H9 (cell line): ENCODE measurements around the gene PTK7. TPM values are rescaled to one million over a fixed set of nuclear protein-coding genes. Genes with fewer than 3 reads are reported as not detected.
A peak's percentile ranks its signal among the peaks of the same experiment; 100 is the strongest.

Source experiments
- DNase-seq: peaks from one replicate; pipeline ENCODE4 v3.0.0-alpha.2; 2017
- H2AFZ ChIP-seq: one replicate; pipeline ENCODE4 v1.6.1; 2013; ENCODE audit warnings: mild to moderate bottlenecking, low read length, control low read depth, moderate library complexity
- H2AK5ac ChIP-seq: 2 replicates; pipeline ENCODE4 v1.6.1; 2013; ENCODE audit warnings: low read length, control low read depth, mixed read lengths; ENCODE audit not compliant: insufficient read length
- H2BK120ac ChIP-seq: one replicate; pipeline ENCODE4 v1.6.1; 2013; ENCODE audit warnings: low read depth, mild to moderate bottlenecking, low read length, control low read depth, inconsistent platforms; ENCODE audit not compliant: poor library complexity, severe bottlenecking
- H2BK12ac ChIP-seq: 2 replicates; pipeline ENCODE4 v1.6.1; 2013; ENCODE audit warnings: low read length, control low read depth, mixed read lengths, low read depth; ENCODE audit not compliant: insufficient read length
- H2BK15ac ChIP-seq: 2 replicates; pipeline ENCODE4 v1.6.1; 2013; ENCODE audit warnings: low read depth, low read length, control low read depth
- H2BK20ac ChIP-seq: one replicate; pipeline ENCODE4 v1.6.1; 2013; ENCODE audit warnings: low read depth, mild to moderate bottlenecking, low read length, control low read depth, inconsistent platforms; ENCODE audit not compliant: poor library complexity, severe bottlenecking
- H2BK5ac ChIP-seq: 2 replicates; pipeline ENCODE4 v1.6.1; 2013; ENCODE audit warnings: low read length, control low read depth, mixed read lengths; ENCODE audit not compliant: insufficient read length
- H3K14ac ChIP-seq: 2 replicates; pipeline ENCODE4 v1.6.1; 2013; ENCODE audit warnings: low read length, control low read depth; ENCODE audit not compliant: insufficient read depth
- H3K18ac ChIP-seq: 2 replicates; pipeline ENCODE4 v1.6.1; 2013; ENCODE audit warnings: low read depth, mild to moderate bottlenecking, mixed read lengths, low read length, control low read depth; ENCODE audit not compliant: insufficient read length
- H3K23ac ChIP-seq: 2 replicates; pipeline ENCODE4 v1.6.1; 2013; ENCODE audit warnings: low read length, control low read depth, mixed read lengths, low read depth; ENCODE audit not compliant: insufficient read length
- H3K23me2 ChIP-seq: 2 replicates; pipeline ENCODE4 v1.6.1; 2013; ENCODE audit warnings: low read depth, mild to moderate bottlenecking, mixed read lengths, low read length, control low read depth; ENCODE audit not compliant: insufficient read length, poor library complexity, severe bottlenecking
- H3K27ac ChIP-seq: 2 replicates; pipeline ENCODE4 v1.5.1; 2013; ENCODE audit warnings: low read length, control low read depth, mixed read lengths, low read depth; ENCODE audit not compliant: insufficient read length
- H3K27me3 ChIP-seq: 2 replicates; pipeline ENCODE4 v1.6.1; 2013; ENCODE audit warnings: low read length, control low read depth, inconsistent platforms; ENCODE audit not compliant: insufficient read depth
- H3K4ac ChIP-seq: 2 replicates; pipeline ENCODE4 v1.6.1; 2013; ENCODE audit warnings: low read depth, mild to moderate bottlenecking, control low read depth, inconsistent platforms, low read length, moderate library complexity
- H3K4me1 ChIP-seq: 2 replicates; pipeline ENCODE4 v1.6.1; 2013; ENCODE audit warnings: low read length, control low read depth, inconsistent platforms; ENCODE audit not compliant: insufficient read depth
- H3K4me2 ChIP-seq: 2 replicates; pipeline ENCODE4 v1.6.1; 2013; ENCODE audit warnings: low read length, control low read depth, mixed read lengths; ENCODE audit not compliant: insufficient read length, insufficient read depth
- H3K56ac ChIP-seq: 2 replicates; pipeline ENCODE4 v1.6.1; 2013; ENCODE audit warnings: low read depth, mild to moderate bottlenecking, mixed read lengths, low read length, control low read depth; ENCODE audit not compliant: insufficient read length
- H3K79me1 ChIP-seq: 2 replicates; pipeline ENCODE4 v1.6.1; 2013; ENCODE audit warnings: low read depth, mild to moderate bottlenecking, moderate library complexity, low read length, control low read depth, inconsistent platforms; ENCODE audit not compliant: insufficient read depth, poor library complexity, severe bottlenecking
- H3K79me2 ChIP-seq: 2 replicates; pipeline ENCODE4 v1.6.1; 2013; ENCODE audit warnings: low read length, control low read depth, inconsistent platforms; ENCODE audit not compliant: insufficient read depth
- H3K9ac ChIP-seq: 2 replicates; pipeline ENCODE4 v1.6.1; 2013; ENCODE audit warnings: low read length, control low read depth, mixed read lengths; ENCODE audit not compliant: insufficient read length; ENCODE audit errors: extremely low read depth
- H3K9me3 ChIP-seq: one replicate; pipeline ENCODE4 v1.6.1; 2013; ENCODE audit warnings: low read depth, low read length, inconsistent platforms; ENCODE audit not compliant: control insufficient read depth
- H3T11ph ChIP-seq: one replicate; pipeline ENCODE4 v1.6.1; 2013; ENCODE audit warnings: mild to moderate bottlenecking, low read length, control low read depth, inconsistent platforms
- H4K20me1 ChIP-seq: one replicate; pipeline ENCODE4 v1.6.1; 2013; ENCODE audit not compliant: control insufficient read depth, insufficient read length, insufficient read depth
- H4K5ac ChIP-seq: 2 replicates; pipeline ENCODE4 v1.6.1; 2013; ENCODE audit warnings: low read depth, mild to moderate bottlenecking, mixed read lengths, low read length, control low read depth; ENCODE audit not compliant: insufficient read length
- H4K8ac ChIP-seq: replicated peaks from 2 replicates; pipeline ENCODE4 v1.6.1; 2013; ENCODE audit warnings: low read length, control low read depth, mixed read lengths, low read depth; ENCODE audit not compliant: insufficient read length
- H4K91ac ChIP-seq: 2 replicates; pipeline ENCODE4 v1.6.1; 2013; ENCODE audit warnings: low read depth, mild to moderate bottlenecking, moderate library complexity, mixed read lengths, low read length, control low read depth; ENCODE audit not compliant: insufficient read length
- H3K27ac Mint-ChIP-seq, 3 experiments: 2 replicates in 2 of 3; 3 replicates in 1 of 3; pipeline ENCODE4 v1.8.0; 2020 to 2021; ENCODE audit warnings: mixed read lengths in 3 of 3, mild to moderate bottlenecking in 1 of 3, moderate library complexity in 1 of 3
- H3K27me3 Mint-ChIP-seq: 2 replicates; pipeline ENCODE4 v1.8.0; 2021; ENCODE audit warnings: low read depth, mild to moderate bottlenecking, moderate library complexity, mixed read lengths
- H3K36me3 Mint-ChIP-seq, 3 experiments: 2 replicates in 2 of 3; 3 replicates in 1 of 3; pipeline ENCODE4 v1.8.0; 2020 to 2021; ENCODE audit warnings: low read depth in 3 of 3, mixed read lengths in 3 of 3; ENCODE audit not compliant: insufficient read depth in 1 of 3
- H3K4me1 Mint-ChIP-seq, 2 experiments: 2 replicates each; pipeline ENCODE4 v1.8.0; 2020; ENCODE audit warnings: mixed read lengths in 2 of 2
- H3K4me3 Mint-ChIP-seq, 2 experiments: 2 replicates in 1 of 2; 3 replicates in 1 of 2; pipeline ENCODE4 v1.8.0; 2020 to 2021; ENCODE audit warnings: mild to moderate bottlenecking in 2 of 2, mixed read lengths in 2 of 2, moderate library complexity in 1 of 2
- H3K9me3 Mint-ChIP-seq, 2 experiments: 2 replicates in 1 of 2; 3 replicates in 1 of 2; pipeline ENCODE4 v1.8.0; 2020; ENCODE audit warnings: mild to moderate bottlenecking in 2 of 2, mixed read lengths in 2 of 2, moderate library complexity in 1 of 2
- WGBS: extraction: QIAGEN DNeasy Blood & Tissue Kit; methylation state at CpG from one replicate; pipeline ENCODE4 v1.1.7; 2013; ENCODE audit warnings: missing lambda C conversion rate, low lambda C conversion rate, mixed read lengths; ENCODE audit not compliant: insufficient read length; ENCODE audit errors: extremely low coverage; 5-methylcytosine and 5-hydroxymethylcytosine counted together
- total RNA-seq: library from RNA; stranded (reverse); gene quantifications from 2 replicates; pipeline ENCODE4 v1.2.1, GENCODE V29; 2021
- TF ChIP-seq, protein P1 (sequence below): fragments of 200-600 bp; sonication (generic); conservative IDR thresholded peaks from 3 replicates; pipeline ENCODE4 v1.8.0; 2021; ENCODE audit warnings: antibody characterized with exemption, mild to moderate bottlenecking

Gene PTK7
- total RNA-seq, 1 experiment from 2014 or later: 128 TPM

DNA sequence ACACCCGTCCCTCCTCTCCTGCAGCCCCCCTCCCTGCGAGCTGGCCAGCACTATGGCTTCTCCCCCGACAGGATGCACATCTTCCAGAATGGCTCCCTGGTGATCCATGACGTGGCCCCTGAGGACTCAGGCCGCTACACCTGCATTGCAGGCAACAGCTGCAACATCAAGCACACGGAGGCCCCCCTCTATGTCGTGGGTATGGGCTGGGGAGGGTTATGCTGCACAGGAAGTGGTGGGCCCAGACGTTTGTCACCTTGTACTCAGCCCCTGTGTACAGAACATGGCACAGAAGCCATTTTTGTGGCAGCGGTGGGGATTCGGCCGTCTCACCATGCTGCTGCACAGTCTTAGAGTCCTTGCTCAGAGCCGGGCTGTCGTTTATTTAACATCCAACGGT is 66.0 kb downstream of the PTK7 start:
- Histone ChIP-seq H3K4me1 (no peaks in the 10 kb centered on the region), H2BK15ac (no peak overlapping the region), H3K18ac (no peak overlapping the region), H2BK12ac (no peak overlapping the region), H3K23me2 (no peaks in the 10 kb centered on the region), H4K20me1 (no peaks in the 10 kb centered on the region), H3K27me3 (no peaks in the 10 kb centered on the region), H3K79me2 (no peaks in the 10 kb centered on the region), H3K79me1 (no peaks in the 10 kb centered on the region), H4K8ac (no peak overlapping the region), H2BK20ac (no peak overlapping the region), H3K56ac (no peak overlapping the region), H2AK5ac (no peak overlapping the region), H2BK5ac (no peak overlapping the region), H3K23ac (no peak overlapping the region), H4K91ac (no peak overlapping the region), H3K4me2 (no peak overlapping the region), H3K4ac (no peak overlapping the region), H4K5ac (no peak overlapping the region), H2AFZ (no peak overlapping the region), H3K9ac (no peak overlapping the region), H3T11ph (no peak overlapping the region), H3K27ac (no peak overlapping the region), H3K9me3 (no peaks in the 10 kb centered on the region), H2BK120ac (no peak overlapping the region), H3K14ac (no peak overlapping the region)
- TF ChIP-seq, protein P1, sequence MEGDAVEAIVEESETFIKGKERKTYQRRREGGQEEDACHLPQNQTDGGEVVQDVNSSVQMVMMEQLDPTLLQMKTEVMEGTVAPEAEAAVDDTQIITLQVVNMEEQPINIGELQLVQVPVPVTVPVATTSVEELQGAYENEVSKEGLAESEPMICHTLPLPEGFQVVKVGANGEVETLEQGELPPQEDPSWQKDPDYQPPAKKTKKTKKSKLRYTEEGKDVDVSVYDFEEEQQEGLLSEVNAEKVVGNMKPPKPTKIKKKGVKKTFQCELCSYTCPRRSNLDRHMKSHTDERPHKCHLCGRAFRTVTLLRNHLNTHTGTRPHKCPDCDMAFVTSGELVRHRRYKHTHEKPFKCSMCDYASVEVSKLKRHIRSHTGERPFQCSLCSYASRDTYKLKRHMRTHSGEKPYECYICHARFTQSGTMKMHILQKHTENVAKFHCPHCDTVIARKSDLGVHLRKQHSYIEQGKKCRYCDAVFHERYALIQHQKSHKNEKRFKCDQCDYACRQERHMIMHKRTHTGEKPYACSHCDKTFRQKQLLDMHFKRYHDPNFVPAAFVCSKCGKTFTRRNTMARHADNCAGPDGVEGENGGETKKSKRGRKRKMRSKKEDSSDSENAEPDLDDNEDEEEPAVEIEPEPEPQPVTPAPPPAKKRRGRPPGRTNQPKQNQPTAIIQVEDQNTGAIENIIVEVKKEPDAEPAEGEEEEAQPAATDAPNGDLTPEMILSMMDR: no peak
- Mint-ChIP-seq H3K36me3 (peaks cover 6 to 42% (median 30%) of the 10 kb centered on the region in 3 experiments), H3K4me3 (peak overlapping the region in 1 of 2 experiments; percentile 55; a peak in 1 of 5 replicates), H3K9me3 (no peaks in the 10 kb centered on the region), H3K27me3 (no peaks in the 10 kb centered on the region), H3K27ac (peak overlapping the region in 1 of 3 experiments; percentile 91; a peak in 2 of 7 replicates), H3K4me1 (peaks cover 10% of the 10 kb centered on the region in 2 experiments)
- WGBS: no CpG with 5 or more reads among the region's 14 CpGs
- DNase-seq: no peak
